Natural killer cell (primary cell): ENCODE results near the gene SUMO3. TPM values are rescaled to one million over a fixed set of nuclear protein-coding genes. Genes with fewer than 3 reads are reported as not detected.

Experiments used
- ATAC-seq, 3 donors: fragments of 150-1000 bp in 2 of 3; fragments of 200-7000 bp in 1 of 3; cut with Tn5 transposase; 1 replicate in 1 of 3; 2 replicates in 2 of 3; pipeline ENCODE4 v1.10.0; 2021; ENCODE audit warnings: mild to moderate bottlenecking in 2 of 3, moderate library complexity in 2 of 3
- DNase-seq, 2 donors: peaks; one replicate each; pipeline versions ENCODE4 v3.0.0 to v3.0.0-alpha.2; 2013 to 2021; ENCODE audit warnings: mixed read lengths in 1 of 2
- H3K27ac ChIP-seq: one replicate; pipeline ENCODE4 v1.5.1; 2013; ENCODE audit warnings: mild to moderate bottlenecking, low read length
- H3K27me3 ChIP-seq: one replicate; pipeline ENCODE4 v1.6.1; 2013; ENCODE audit warnings: low read length; ENCODE audit not compliant: control insufficient read depth, insufficient read depth
- H3K36me3 ChIP-seq: one replicate; pipeline ENCODE4 v1.6.1; 2013; ENCODE audit warnings: low read length; ENCODE audit not compliant: control insufficient read depth, insufficient read depth
- H3K4me1 ChIP-seq: one replicate; pipeline ENCODE4 v1.6.1; 2013; ENCODE audit warnings: low read length; ENCODE audit not compliant: control insufficient read depth, insufficient read depth
- H3K4me3 ChIP-seq: one replicate; pipeline ENCODE4 v1.5.1; 2013; ENCODE audit warnings: low read length
- H3K9me3 ChIP-seq: one replicate; pipeline ENCODE4 v1.6.1; 2013; ENCODE audit warnings: low read length; ENCODE audit not compliant: control insufficient read depth, insufficient read depth
- H3K27ac Mint-ChIP-seq, 2 donors: one replicate each; pipeline ENCODE4 v1.8.0; 2022; ENCODE audit warnings: mild to moderate bottlenecking in 2 of 2, mixed read lengths in 2 of 2, moderate library complexity in 1 of 2
- H3K27me3 Mint-ChIP-seq, 2 donors: one replicate each; pipeline ENCODE4 v1.8.0; 2022; ENCODE audit warnings: low read depth in 2 of 2, mixed read lengths in 2 of 2
- H3K36me3 Mint-ChIP-seq: one replicate; pipeline ENCODE4 v1.8.0; 2022; ENCODE audit warnings: mixed read lengths
- H3K4me1 Mint-ChIP-seq, 2 donors: one replicate each; pipeline ENCODE4 v1.8.0; 2022; ENCODE audit warnings: mixed read lengths in 2 of 2
- H3K4me3 Mint-ChIP-seq: one replicate; pipeline ENCODE4 v1.8.0; 2022; ENCODE audit warnings: mild to moderate bottlenecking, moderate library complexity, mixed read lengths
- H3K9me3 Mint-ChIP-seq, 2 donors: one replicate each; pipeline ENCODE4 v1.8.0; 2022; ENCODE audit warnings: mixed read lengths in 2 of 2
- WGBS: methylation state at CpG from one replicate; pipeline ENCODE4 v1.1.7; 2013; ENCODE audit warnings: missing lambda C conversion rate; ENCODE audit not compliant: insufficient coverage; 5-methylcytosine and 5-hydroxymethylcytosine counted together
- intact Hi-C: fragments of 100-400 bp; cut with micrococcal nuclease; formaldehyde crosslinking; loops from one replicate; pipeline ENCODE4 v1.14.2; 2022
- total RNA-seq, 4 donors: library from RNA; stranded (reverse); fragments of 120-200 nt in 1 of 4; gene quantifications; one replicate each; pipeline versions ENCODE4 v1.2.3 to v1.2.4, GENCODE V29; 2013 to 2022
- TF ChIP-seq, protein P1 (sequence below): fragments of 200-600 bp; IDR thresholded peaks from one replicate; pipeline ENCODE4 v1.8.0; 2022; ENCODE audit warnings: antibody characterized with exemption

The SUMO3 gene
- total RNA-seq, 3 donors from 2014 or later (not counting 1 experiment from before 2014, with no cell fraction given): 64.0 to 70.1 (median 65.2) TPM

DNA sequence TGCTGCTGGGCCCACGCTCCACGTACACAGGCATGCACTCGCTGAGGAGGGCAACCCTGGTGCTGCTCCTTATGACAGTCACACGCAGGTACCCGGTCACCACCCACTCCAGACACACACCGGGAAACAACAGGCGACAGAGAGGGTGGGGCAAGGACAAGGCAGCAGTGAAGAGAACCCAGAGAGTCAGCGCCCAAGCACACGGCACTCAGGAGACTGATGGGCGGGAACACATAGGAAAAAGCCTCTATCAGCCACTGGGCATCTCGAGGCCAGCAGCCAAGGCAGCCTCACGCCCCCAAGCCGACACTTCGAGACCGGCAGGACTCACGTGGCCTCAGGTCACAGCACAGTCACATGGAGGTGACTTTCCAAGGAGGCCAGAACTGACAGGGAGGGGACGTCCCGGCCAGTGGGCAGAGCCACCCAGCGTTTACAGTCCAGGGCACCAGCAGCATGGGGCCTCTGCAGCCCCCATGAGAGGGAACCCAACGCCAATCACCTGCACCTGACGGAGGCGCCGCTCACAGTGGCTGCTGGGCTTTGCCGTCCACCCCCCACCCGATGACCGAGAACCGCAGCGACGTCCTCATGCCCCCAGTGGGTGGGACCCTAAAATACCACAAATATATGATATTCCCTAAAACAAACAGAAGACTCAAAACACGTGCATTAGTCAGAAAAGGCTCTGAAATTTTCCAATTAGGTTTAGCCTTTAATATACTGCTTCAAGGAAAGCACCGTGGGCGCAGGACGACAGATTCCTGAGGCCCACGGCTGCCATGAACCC, 35.9 kb upstream of the SUMO3 start:
- ATAC-seq (no peak), DNase-seq (no peak)
- 87% methylated on average over 34 of the region's 34 CpGs for WGBS
- TF ChIP-seq, protein P1, sequence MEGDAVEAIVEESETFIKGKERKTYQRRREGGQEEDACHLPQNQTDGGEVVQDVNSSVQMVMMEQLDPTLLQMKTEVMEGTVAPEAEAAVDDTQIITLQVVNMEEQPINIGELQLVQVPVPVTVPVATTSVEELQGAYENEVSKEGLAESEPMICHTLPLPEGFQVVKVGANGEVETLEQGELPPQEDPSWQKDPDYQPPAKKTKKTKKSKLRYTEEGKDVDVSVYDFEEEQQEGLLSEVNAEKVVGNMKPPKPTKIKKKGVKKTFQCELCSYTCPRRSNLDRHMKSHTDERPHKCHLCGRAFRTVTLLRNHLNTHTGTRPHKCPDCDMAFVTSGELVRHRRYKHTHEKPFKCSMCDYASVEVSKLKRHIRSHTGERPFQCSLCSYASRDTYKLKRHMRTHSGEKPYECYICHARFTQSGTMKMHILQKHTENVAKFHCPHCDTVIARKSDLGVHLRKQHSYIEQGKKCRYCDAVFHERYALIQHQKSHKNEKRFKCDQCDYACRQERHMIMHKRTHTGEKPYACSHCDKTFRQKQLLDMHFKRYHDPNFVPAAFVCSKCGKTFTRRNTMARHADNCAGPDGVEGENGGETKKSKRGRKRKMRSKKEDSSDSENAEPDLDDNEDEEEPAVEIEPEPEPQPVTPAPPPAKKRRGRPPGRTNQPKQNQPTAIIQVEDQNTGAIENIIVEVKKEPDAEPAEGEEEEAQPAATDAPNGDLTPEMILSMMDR: no peak
- peak overlapping the region; percentile 80 for H3K4me3 Mint-ChIP-seq
- H3K36me3 Mint-ChIP-seq: no peaks in the 10 kb centered on the region
- peaks cover 74% of the 10 kb centered on the region for H3K36me3 ChIP-seq
- H3K4me3 ChIP-seq: no peak overlapping the region
- intact Hi-C loops: no loop called here
- H3K4me1 ChIP-seq: peaks cover 21% of the 10 kb centered on the region
- H3K27me3 Mint-ChIP-seq: no peaks in the 10 kb centered on the region
- H3K27me3 ChIP-seq: no peaks in the 10 kb centered on the region
- peak overlapping the region; percentile 65 for H3K27ac ChIP-seq
- peaks cover 34 to 43% of the 10 kb centered on the region in 2 donors for H3K4me1 Mint-ChIP-seq
- H3K9me3 Mint-ChIP-seq: no peaks in the 10 kb centered on the region
- H3K27ac Mint-ChIP-seq: peak overlapping the region; percentile 88 to 92
- no peaks in the 10 kb centered on the region for H3K9me3 ChIP-seq

DNA sequence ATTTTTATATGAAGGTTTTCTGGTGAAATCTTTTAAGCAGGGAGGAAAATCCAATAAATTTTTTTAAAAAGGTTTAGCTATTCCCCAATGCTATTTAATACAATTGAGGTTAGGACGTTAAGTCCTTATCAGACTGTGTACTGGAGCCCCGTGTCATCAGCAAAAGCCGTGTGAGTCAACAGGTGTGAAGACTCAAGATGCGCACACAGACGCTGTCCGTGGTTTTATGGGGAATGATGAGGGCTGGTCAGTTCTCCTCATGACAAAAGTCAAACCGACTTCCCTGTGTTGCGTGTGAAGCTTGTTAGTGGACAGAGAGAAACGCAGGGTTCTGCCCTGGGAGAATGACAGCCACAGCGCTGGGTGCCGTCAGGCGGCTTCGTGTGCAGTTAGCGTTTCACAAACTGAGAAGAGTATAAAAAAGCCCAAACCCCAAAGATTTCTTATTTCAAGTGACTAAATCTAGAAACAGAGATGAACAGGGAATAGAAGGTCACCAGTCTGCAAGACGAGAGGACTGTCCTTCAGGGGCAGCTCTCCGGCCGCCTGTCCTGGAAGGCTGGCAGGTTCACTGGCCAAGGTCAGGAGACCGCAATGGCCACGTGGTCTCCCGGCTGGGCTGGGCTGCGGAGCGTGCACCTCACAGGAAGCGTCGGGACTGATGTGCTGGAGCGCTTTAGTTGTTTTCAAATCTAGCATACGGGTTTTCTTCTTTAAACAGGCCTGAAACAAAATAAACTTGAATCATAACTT, 33.2 kb upstream of the SUMO3 start:
- H3K4me1 Mint-ChIP-seq: peaks cover 41 to 46% of the 10 kb centered on the region in 2 donors
- ATAC-seq (peak in 2 of 3 donors; percentile 16 to 26), DNase-seq (no peak)
- Histone ChIP-seq H3K4me1 (peaks cover 29% of the 10 kb centered on the region), H3K36me3 (peaks cover 56% of the 10 kb centered on the region), H3K9me3 (no peaks in the 10 kb centered on the region), H3K4me3 (no peak overlapping the region), H3K27me3 (no peaks in the 10 kb centered on the region), H3K27ac (no peak overlapping the region)
- H3K27me3 Mint-ChIP-seq: no peaks in the 10 kb centered on the region
- peak overlapping the region; percentile 17 for H3K4me3 Mint-ChIP-seq
- H3K9me3 Mint-ChIP-seq: no peaks in the 10 kb centered on the region
- TF ChIP-seq, protein P1: no peak
- WGBS: 81% methylated on average over 26 of the region's 26 CpGs
- H3K36me3 Mint-ChIP-seq: no peaks in the 10 kb centered on the region
- intact Hi-C loops: no loop called here
- H3K27ac Mint-ChIP-seq: peak overlapping the region; percentile 62 to 69

DNA sequence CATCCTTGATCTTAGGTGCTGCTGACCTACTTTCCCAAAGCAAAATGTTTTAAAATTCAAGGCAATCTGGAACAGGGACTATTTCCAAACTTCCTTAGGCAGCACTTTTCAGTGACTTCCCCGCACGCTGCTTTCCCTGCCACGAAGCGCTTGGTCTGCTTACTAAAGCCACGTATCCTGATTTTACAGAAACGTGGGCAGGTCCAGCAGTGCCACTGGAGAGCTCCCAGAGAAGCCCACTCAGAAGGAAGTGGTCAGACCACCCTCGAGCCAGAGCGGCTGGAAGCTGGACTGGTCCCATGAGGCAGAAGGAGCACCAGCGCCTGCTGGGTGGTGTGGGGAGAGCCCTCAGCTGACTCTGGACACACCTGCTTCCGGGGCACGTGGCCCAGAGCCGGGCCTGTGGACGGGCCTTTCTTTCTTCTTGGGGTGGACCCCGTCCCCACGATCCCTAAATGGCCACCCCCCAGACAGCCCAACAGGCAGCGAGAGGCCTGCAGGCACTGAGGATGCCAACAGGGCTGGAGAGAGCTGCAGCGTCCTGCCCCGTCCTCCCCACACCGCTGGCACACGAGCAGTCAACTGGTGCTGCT, 32.4 kb upstream of the SUMO3 start:
- intact Hi-C loops: no loop called here
- peaks cover 48% of the 10 kb centered on the region for H3K36me3 ChIP-seq
- no peaks in the 10 kb centered on the region for H3K9me3 ChIP-seq
- DNase-seq: no peak
- H3K4me3 ChIP-seq: no peak overlapping the region
- no peak overlapping the region for H3K4me3 Mint-ChIP-seq
- peaks cover 36% of the 10 kb centered on the region for H3K4me1 ChIP-seq
- no peak for ATAC-seq
- TF ChIP-seq, protein P1: no peak
- H3K27ac Mint-ChIP-seq: peak overlapping the region; percentile 62 to 69
- no peaks in the 10 kb centered on the region for H3K27me3 ChIP-seq
- no peaks in the 10 kb centered on the region for H3K9me3 Mint-ChIP-seq
- no peaks in the 10 kb centered on the region for H3K36me3 Mint-ChIP-seq
- H3K4me1 Mint-ChIP-seq: peaks cover 43 to 44% of the 10 kb centered on the region in 2 donors
- 93% methylated on average over 20 of the region's 20 CpGs for WGBS
- no peaks in the 10 kb centered on the region for H3K27me3 Mint-ChIP-seq
- H3K27ac ChIP-seq: no peak overlapping the region
